ENCODE results near the gene KIF2C. TPM values are rescaled to one million over a fixed set of nuclear protein-coding genes. Genes with fewer than 3 reads are reported as not detected.

KIF2C gene
- total RNA-seq, 2 donors from 2014 or later: 0.42 TPM; not detected in 1

GRCh38 chr1:44776730-44777068 lies 37.1 kb downstream of the KIF2C start:
- Histone ChIP-seq H3K4me3 (peak overlapping the region; percentile 98), H3K27ac (peak overlapping the region; percentile 97 to 98), H3K9me3 (no peaks in the 10 kb centered on the region), H3K27me3 (replicated peaks; ENCODE audit: insufficient read depth) (no peaks in the 10 kb centered on the region), H3K36me3 (peaks cover 23% of the 10 kb centered on the region), H3K4me1 (ENCODE audit: control insufficient read depth in 1 of 2, low read depth in 2 of 2) (peaks cover 9 to 30% of the 10 kb centered on the region in 2 donors)
- no peak for DNase-seq (ENCODE audit: low spot score)
- TF ChIP-seq, protein P1, sequence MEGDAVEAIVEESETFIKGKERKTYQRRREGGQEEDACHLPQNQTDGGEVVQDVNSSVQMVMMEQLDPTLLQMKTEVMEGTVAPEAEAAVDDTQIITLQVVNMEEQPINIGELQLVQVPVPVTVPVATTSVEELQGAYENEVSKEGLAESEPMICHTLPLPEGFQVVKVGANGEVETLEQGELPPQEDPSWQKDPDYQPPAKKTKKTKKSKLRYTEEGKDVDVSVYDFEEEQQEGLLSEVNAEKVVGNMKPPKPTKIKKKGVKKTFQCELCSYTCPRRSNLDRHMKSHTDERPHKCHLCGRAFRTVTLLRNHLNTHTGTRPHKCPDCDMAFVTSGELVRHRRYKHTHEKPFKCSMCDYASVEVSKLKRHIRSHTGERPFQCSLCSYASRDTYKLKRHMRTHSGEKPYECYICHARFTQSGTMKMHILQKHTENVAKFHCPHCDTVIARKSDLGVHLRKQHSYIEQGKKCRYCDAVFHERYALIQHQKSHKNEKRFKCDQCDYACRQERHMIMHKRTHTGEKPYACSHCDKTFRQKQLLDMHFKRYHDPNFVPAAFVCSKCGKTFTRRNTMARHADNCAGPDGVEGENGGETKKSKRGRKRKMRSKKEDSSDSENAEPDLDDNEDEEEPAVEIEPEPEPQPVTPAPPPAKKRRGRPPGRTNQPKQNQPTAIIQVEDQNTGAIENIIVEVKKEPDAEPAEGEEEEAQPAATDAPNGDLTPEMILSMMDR (IDR thresholded peaks at IDR 0.05): no peak
- no peak for ATAC-seq (ENCODE audit: insufficient number of reproducible peaks, low FRiP score, low read depth)

GRCh38 chr1:44777547-44777946 lies 37.9 kb downstream of the KIF2C start:
- H3K9me3 ChIP-seq: no peaks in the 10 kb centered on the region
- no peaks in the 10 kb centered on the region for H3K27me3 ChIP-seq (replicated peaks; ENCODE audit: insufficient read depth)
- H3K36me3 ChIP-seq: peaks cover 23% of the 10 kb centered on the region
- no peak for DNase-seq (ENCODE audit: low spot score)
- no peak overlapping the region for H3K27ac ChIP-seq
- TF ChIP-seq, protein P1 (IDR thresholded peaks at IDR 0.05): no peak
- ATAC-seq (ENCODE audit: insufficient number of reproducible peaks, low FRiP score, low read depth): no peak
- H3K4me3 ChIP-seq: no peak overlapping the region
- H3K4me1 ChIP-seq (ENCODE audit: control insufficient read depth in 1 of 2, low read depth in 2 of 2): peaks cover 9 to 30% of the 10 kb centered on the region in 2 donors

DNA sequence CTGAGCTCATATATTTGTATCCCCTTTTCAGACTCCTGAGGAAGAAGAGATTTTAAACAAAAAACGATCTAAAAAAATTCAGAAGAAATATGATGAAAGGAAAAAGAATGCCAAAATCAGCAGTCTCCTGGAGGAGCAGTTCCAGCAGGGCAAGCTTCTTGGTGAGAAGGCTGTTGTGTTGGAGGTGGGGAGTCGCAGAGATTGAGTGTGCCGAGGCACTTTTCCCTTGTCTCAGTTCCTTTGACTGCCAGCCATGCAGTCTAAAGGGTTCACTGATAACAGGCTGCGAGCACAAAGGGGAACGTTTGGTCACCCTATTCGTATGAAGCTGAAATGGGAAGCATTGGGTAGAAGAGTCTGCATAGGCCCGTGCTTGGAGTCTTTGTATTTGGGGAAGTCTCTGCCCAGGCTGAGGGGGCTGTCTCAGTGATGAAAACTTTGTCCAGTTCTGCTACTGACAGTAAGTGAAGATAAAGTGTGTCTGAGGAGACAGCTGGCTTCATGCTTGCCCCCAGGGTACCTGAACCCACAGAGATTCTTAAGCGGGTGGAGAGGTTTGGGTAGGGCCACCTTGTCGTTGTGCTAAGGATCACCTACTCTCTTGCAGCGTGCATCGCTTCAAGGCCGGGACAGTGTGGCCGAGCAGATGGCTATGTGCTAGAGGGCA lies 38.5 kb downstream of the KIF2C start:
- no peak for DNase-seq (ENCODE audit: low spot score)
- Histone ChIP-seq H3K36me3 (peaks cover 23% of the 10 kb centered on the region), H3K4me3 (no peak overlapping the region)

DNA sequence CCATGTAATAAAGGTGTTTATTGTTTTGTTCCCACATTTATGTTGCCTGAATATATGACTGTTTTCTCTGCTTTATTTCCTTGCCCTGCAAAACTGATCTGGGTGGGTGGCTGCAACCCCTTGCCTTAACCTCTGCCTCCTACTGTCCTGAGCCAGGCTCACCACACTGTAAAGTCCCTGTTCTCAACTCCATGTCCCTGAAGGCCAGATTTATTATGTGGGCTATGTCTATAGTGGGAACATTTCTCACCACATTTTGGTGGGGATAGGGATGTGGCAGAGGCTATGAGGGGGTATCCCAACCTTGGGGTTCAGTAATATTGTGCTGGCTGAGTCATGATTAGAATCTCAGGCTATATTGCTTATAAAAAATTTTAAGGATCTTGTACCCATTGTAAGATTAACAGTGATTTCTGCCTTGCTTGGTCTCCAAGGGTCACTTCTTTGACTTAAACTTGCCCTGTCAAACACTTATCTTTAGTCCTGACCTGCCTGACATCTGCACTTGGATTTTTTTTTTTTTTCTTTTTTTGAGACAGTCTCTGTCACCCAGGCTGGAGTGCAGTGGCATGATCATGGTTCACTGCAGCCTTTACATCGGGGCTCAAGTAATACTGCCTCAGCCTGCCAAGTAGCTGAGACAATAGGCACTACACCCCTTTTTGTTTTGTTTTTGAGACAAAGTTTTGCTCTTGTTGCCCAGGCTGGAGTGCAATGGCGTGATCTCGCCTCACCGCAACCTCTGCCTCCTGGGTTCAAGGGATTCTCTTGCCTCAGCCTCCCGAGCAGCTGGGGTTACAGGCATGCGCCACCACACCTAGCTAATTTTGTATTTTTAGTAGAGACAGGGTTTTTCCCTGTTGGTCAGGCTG lies 39.3 kb downstream of the KIF2C start:
- ATAC-seq (ENCODE audit: insufficient number of reproducible peaks, low FRiP score, low read depth): no peak
- Histone ChIP-seq H3K27me3 (replicated peaks; ENCODE audit: insufficient read depth) (no peaks in the 10 kb centered on the region), H3K4me3 (no peak overlapping the region), H3K36me3 (peaks cover 23% of the 10 kb centered on the region), H3K9me3 (no peaks in the 10 kb centered on the region), H3K27ac (no peak overlapping the region), H3K4me1 (ENCODE audit: control insufficient read depth in 1 of 2, low read depth in 2 of 2) (peaks cover 14 to 33% of the 10 kb centered on the region in 2 donors)
- DNase-seq (ENCODE audit: low spot score): no peak
- TF ChIP-seq, protein P1 (IDR thresholded peaks at IDR 0.05): no peak

More for the DNA sequence above, 38.5 kb downstream of the KIF2C start:
- Histone ChIP-seq H3K4me1 (ENCODE audit: control insufficient read depth in 1 of 2, low read depth in 2 of 2) (peaks cover 9 to 30% of the 10 kb centered on the region in 2 donors), H3K27me3 (replicated peaks; ENCODE audit: insufficient read depth) (no peaks in the 10 kb centered on the region), H3K9me3 (no peaks in the 10 kb centered on the region), H3K27ac (no peak overlapping the region)
- no peak for ATAC-seq (ENCODE audit: insufficient number of reproducible peaks, low FRiP score, low read depth)
- TF ChIP-seq, protein P1 (IDR thresholded peaks at IDR 0.05): no peak

- peaks cover 23% of the 10 kb centered on the region for H3K36me3 ChIP-seq
Measured at GRCh38 chr1:44780583-44781121, 41.0 kb downstream of the KIF2C start.

More at GRCh38 chr1:44780583-44781121, 41.0 kb downstream of the KIF2C start:
- Histone ChIP-seq H3K4me1 (ENCODE audit: control insufficient read depth in 1 of 2, low read depth in 2 of 2) (peaks cover 13 to 40% of the 10 kb centered on the region in 2 donors), H3K27ac (no peak overlapping the region), H3K9me3 (no peaks in the 10 kb centered on the region), H3K27me3 (replicated peaks; ENCODE audit: insufficient read depth) (no peaks in the 10 kb centered on the region), H3K4me3 (no peak overlapping the region)
- ATAC-seq (ENCODE audit: insufficient number of reproducible peaks, low FRiP score, low read depth) (no peak), DNase-seq (ENCODE audit: low spot score) (no peak)
- TF ChIP-seq, protein P1 (IDR thresholded peaks at IDR 0.05): no peak
